ENCODE results near the gene PEF1. TPM values are rescaled to one million over a fixed set of nuclear protein-coding genes. Genes with fewer than 3 reads are reported as not detected.
A peak's percentile ranks its signal among the peaks of the same experiment; 100 is the strongest.

Gene PEF1
- total and polyA plus RNA-seq, 4 donors = 75.1 to 103 (median 80.8) TPM

- Histone ChIP-seq H3K36me3 (ENCODE audit: control insufficient read depth in 4 of 4, insufficient read depth in 4 of 4, low read length in 4 of 4) (peaks cover 0 to 16% (median 5%) of the 10 kb centered on the region in 4 donors), H3K9me3 (ENCODE audit: control insufficient read depth in 4 of 4, insufficient read depth in 3 of 4, low read length in 3 of 4) (no peaks in the 10 kb centered on the region), H3K4me1 (ENCODE audit: control insufficient read depth in 5 of 5, insufficient read depth in 5 of 5, low read length in 5 of 5) (peaks cover 0 to 14% (median 2%) of the 10 kb centered on the region in 5 donors), H3K27me3 (ENCODE audit: control insufficient read depth in 3 of 3, insufficient read depth in 3 of 3, low read length in 2 of 3) (no peaks in the 10 kb centered on the region), H3K9ac (ENCODE audit: insufficient read depth in 1 of 2, low read length in 2 of 2) (no peak overlapping the region), H3K4me3 (no peak overlapping the region), H3K27ac (ENCODE audit: low read depth in 1 of 2, low read length in 1 of 2) (no peak overlapping the region)
- 85 to 91% methylated on average over 9 of the region's 9 CpGs for WGBS, 2 donors
- TF ChIP-seq CTCF (IDR thresholded peaks at IDR 0.05; ENCODE audit: control extremely low read depth, extremely low read depth) = no peak
- ATAC-seq (ENCODE audit: insufficient read depth, low FRiP score) = no peak
- DNase-seq = no peak
These were observed 19.9 kb upstream of the PEF1 start for GRCh38 chr1:31664528-31664927.

GRCh38 chr1:31663622-31664452 is 19.2 kb upstream of the PEF1 start:
- H3K27ac ChIP-seq (ENCODE audit: low read depth in 1 of 2, low read length in 1 of 2) = no peak overlapping the region
- H3K9me3 ChIP-seq (ENCODE audit: control insufficient read depth in 4 of 4, insufficient read depth in 3 of 4, low read length in 3 of 4) = no peaks in the 10 kb centered on the region
- WGBS, 2 donors = 42 to 44% methylated on average over 9 of the region's 9 CpGs
- no peak overlapping the region for H3K4me3 ChIP-seq
- peak; percentile 78 for TF ChIP-seq CTCF (IDR thresholded peaks at IDR 0.05; ENCODE audit: control extremely low read depth, extremely low read depth)
- peak; percentile 67 to 76 (median 74) for DNase-seq
- H3K36me3 ChIP-seq (ENCODE audit: control insufficient read depth in 4 of 4, insufficient read depth in 4 of 4, low read length in 4 of 4) = peaks cover 0 to 14% (median 4%) of the 10 kb centered on the region in 4 donors
- ATAC-seq (ENCODE audit: insufficient read depth, low FRiP score) = peak; percentile 75
- H3K9ac ChIP-seq (ENCODE audit: insufficient read depth in 1 of 2, low read length in 2 of 2) = no peak overlapping the region
- peaks cover 0 to 14% (median 0%) of the 10 kb centered on the region in 5 donors for H3K4me1 ChIP-seq (ENCODE audit: control insufficient read depth in 5 of 5, insufficient read depth in 5 of 5, low read length in 5 of 5)
- no peaks in the 10 kb centered on the region for H3K27me3 ChIP-seq (ENCODE audit: control insufficient read depth in 3 of 3, insufficient read depth in 3 of 3, low read length in 2 of 3)

- peaks cover 0 to 14% (median 0%) of the 10 kb centered on the region in 5 donors for H3K4me1 ChIP-seq (ENCODE audit: control insufficient read depth in 5 of 5, insufficient read depth in 5 of 5, low read length in 5 of 5)
- DNase-seq (no peak), ATAC-seq (ENCODE audit: insufficient read depth, low FRiP score) (no peak)
- WGBS, 2 donors = 91 to 98% methylated on average over 12 of the region's 12 CpGs
- no peak for TF ChIP-seq CTCF (IDR thresholded peaks at IDR 0.05; ENCODE audit: control extremely low read depth, extremely low read depth)
- H3K4me3 ChIP-seq = no peak overlapping the region
- no peaks in the 10 kb centered on the region for H3K27me3 ChIP-seq (ENCODE audit: control insufficient read depth in 3 of 3, insufficient read depth in 3 of 3, low read length in 2 of 3)
- no peaks in the 10 kb centered on the region for H3K9me3 ChIP-seq (ENCODE audit: control insufficient read depth in 4 of 4, insufficient read depth in 3 of 4, low read length in 3 of 4)
- no peak overlapping the region for H3K9ac ChIP-seq (ENCODE audit: insufficient read depth in 1 of 2, low read length in 2 of 2)
- H3K36me3 ChIP-seq (ENCODE audit: control insufficient read depth in 4 of 4, insufficient read depth in 4 of 4, low read length in 4 of 4) = peaks cover 0 to 20% (median 4%) of the 10 kb centered on the region in 4 donors
- H3K27ac ChIP-seq (ENCODE audit: low read depth in 1 of 2, low read length in 1 of 2) = no peak overlapping the region
These were observed 17.8 kb upstream of the PEF1 start for GRCh38 chr1:31662463-31662862.
